Stimulated activated CD4-positive, alpha-beta T cell treated with anti-CD3 and anti-CD28 coated beads, TNF-alpha, amount 100 ng/mL, for 4 hours (primary cell): Measurements from ENCODE around the gene CTSE.
A peak's percentile ranks its signal among the peaks of the same experiment; 100 is the strongest.

Experiments used
- DNase-seq, 3 experiments: peaks; one replicate each; pipeline ENCODE4 v3.0.0-alpha.2; 2020; ENCODE audit warnings: low read depth in 3 of 3

The CTSE gene

DNA sequence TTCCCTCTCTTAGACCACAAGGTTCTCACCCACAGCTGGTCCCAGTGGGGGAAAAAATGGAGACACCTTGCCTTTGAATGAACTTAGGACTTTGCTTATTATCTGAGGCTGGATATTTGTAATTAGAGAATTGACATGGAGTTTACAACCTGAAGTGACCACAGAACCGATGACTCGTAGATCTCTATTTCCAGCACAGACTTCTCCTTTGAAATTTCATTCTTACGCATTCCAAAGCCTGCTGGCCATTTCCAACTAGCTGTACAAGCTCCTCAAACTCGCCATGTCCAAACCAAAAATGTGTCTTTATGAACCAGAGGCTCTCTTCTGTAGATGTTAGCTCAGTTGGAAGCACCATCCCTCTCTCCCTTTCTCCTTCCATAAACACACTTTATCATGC is 32.5 kb downstream of the CTSE start:
- no peak for DNase-seq

DNA sequence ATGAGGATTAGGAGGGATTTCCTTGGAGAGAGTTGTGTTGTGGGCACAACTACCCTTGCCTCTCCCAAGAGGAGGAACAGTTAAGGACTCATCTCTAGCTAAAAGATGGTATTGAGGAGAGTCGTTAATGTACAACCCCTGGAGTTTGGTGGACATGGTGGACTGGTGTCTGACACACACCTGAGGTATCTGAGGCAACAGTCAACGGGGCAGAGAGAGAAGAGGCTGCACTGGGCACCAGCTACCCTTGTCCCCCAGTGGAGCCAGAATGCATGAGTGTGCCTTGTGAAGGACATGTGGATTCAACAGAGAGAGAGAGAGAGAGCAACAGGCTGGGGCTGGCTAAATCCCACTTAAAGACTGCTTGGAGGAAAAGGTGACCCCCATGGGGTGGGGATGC is 33.5 kb downstream of the CTSE start:
- no peak for DNase-seq

DNA sequence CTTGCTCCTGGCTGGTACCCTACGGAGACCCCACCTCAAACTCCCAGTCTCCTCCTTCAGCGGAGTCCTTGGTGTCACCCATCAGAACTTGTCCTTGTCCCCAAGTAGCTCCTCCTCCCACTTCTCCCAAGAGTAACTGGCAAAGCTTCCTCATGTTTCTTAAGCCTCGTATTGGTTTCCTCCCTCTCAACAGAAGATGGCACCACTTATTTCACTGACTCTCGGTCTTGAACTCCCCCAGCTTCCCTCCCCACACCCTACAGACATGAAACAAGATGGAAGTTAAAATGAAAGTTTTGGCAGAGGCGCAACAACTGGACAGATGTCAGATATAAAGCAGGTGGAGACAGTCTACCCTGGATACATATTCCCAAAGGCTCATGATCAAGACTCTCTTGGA is 33.9 kb downstream of the CTSE start:
- DNase-seq: no peak

DNA sequence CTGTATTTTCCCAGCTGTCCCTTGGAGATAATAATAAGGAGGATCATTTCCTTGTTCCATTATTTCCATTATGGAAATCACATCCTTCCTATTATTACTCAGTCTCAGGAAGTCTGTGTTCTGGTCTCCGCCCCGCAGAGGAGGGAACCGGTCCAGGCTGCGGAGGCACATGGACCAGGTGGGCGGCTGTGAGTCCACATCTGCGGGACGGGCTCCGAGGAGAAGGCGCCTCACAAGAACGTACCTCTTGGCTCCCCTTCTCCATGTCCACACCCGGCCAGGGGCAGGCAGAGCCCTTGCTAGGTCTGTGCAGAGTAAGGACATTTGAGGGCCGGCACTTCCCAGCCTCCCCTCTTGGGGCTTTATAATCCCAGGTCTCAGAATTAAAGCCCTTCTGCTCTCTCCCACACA is 35.1 kb downstream of the CTSE start:
- no peak for DNase-seq

DNA sequence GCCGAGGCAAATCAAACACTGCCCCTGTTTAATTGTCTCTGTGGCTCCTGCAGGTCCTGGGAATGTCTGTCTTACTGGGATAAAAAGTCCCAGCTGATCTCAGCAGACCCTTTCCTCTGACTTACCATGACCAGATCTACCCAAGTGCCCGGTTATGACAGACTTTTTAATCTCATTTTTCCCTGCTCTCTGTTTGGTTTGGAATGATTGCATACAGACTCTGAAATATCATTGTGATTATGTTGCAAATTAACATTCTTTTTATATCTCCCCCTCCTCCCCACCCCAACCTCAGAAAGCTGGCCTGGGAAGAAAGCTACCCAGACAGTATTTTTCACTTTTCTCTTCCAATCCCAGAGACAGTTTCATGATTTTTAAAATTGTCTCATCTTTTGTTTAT is 36.8 kb downstream of the CTSE start:
- DNase-seq: no peak

DNA sequence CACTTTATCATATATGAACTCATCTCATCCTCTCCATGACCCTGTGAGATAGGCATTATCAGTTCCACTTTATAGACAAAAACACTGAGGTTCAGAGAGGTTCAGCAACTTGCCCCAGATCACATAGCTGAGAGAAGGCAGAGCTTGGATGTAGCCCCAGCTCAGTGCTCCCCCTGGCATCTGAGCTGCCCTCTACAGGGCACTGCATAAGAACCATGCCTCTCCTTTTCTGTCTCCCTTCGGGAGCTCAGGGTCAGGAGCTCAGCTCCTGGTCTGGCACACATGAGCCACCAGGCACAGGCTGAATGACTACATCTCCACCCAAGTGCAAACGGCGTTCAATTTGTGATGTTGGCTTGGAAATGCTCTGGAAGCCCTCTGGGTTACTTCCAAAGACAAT is 37.4 kb downstream of the CTSE start:
- no peak for DNase-seq

DNA sequence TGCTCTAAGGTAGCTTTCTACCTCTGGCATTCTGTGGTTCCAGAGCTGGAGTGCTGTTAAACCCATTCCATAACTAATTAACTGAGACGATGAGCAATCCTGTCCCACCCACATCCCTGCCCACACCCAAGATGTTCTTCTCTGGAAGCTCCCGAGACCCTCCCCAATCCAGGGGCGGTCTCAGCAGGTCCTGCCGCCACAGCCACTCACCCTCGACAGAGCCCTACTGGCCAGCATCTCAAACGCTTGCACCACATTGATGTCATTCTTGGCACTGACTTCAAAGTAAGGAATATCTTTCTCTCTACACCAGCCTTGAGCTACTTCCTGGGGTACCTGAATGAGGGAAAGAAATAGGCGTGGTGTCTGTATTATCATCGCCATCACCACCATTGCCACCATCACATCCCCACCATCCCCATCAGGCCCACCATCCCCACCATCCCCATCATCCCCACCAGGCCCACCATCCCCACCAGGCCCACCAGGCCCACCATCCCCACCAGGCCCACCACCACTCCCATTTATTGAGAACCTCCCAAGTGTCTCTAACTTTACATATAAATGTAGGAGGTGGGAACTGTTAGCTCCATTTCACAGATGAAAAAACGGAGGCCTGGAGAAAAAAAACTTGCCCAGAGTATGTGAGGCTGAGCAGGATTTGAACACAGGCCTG is 38.2 kb downstream of the CTSE start:
- DNase-seq: no peak

DNA sequence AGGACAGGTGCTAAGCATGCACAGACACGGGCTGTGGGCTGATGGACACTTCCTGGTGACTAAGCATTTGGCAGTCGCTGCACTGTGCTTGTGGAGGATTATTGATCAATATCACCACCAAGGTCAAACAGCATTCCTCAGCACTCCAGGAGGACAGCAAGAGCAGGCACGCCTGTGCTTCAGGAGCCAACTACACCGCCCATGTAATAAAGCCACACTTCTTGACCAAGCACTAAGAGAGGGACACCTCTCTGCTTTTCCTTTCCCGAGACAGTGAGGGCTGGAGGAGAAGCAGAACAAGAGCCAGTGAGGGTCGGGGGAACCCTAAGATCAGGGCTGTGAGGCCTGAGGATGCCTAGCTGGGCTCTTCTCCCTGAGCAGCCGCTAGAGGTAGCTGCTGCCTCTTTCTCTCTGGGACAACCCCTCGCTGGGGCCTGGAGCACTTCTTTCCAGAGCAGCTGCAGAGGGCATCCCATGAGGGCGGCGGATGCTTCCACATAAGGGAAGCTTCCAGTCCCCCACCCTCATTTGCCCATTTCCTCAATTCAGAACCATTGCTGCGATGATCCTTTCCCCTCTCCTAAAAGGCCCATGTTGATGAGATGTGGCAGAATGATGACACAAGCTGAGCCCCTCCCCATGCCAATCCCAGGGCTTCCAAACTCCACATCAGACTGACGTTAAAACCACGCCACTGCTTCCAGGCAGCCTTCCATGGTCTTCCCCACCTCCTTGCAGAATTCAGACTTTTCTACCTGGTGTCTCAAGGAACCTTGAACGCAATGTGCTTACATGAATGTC is 39.6 kb downstream of the CTSE start:
- DNase-seq: no peak

DNA sequence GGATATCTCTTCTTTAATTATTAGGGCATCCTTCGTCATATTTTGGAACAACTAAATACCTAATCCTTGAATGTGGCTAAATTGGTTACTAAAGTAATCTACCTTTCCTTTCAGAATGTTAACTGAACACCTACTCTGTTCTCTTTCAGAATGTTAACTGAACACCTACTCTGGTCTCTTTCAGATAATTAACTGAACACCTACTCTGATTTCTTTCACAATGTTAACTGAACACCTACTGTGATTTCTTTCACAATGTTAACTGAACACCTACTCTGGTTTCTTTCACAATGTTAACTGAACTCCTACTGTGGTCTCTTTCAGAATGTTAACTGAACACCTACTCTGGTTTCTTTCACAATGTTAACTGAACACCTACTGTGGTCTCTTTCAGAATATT is 42.4 kb downstream of the CTSE start:
- no peak for DNase-seq

DNA sequence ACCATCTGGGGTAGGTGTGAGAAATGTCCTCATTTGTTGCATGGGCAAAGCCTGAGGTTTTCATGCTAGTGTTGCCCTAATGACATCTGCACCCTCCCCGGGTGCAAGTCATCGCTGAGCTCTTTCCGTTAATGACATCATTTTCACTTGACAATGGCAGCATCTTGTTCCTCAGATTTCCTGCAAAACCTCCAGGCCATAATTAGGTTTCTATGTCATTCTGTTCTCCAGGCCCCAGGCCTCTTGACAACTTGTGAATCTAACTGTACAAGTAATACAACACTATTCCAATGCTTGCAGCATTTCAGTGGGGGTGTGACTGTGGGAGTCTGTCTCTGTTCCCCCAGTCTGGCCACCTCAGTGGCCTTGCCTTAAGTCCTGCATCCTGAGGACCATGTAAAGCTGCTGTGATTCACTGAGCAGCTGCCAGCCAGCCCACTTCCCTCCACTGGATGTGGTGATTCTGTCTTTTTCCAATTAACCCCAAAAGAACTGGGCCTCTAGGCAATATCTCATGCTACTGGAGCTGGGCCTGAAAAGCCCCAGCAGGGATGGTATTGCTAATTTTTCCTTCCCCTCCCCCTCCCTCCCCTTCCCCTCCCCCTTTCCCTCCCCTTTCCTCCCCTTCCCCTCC is 43.3 kb downstream of the CTSE start:
- no peak for DNase-seq

DNA sequence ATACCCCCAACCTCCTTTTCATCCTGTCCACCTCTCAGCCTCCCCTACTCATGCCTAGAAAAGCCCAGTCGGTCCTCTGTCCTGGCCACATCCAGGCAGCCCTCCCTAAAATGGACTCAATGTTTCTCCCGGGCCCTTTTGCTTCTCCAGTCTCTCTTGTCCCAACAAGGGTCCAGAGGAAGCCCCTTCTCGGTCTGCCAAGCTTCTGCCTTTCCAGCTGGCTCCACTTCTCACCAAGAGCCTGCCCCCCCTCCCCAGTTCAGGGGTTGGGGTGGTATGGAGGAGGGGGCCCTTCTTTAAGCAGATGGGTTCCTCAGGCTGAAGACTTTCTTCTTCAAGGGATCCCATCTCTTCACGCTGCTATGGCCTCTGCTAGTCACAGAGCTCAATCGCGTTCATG is 44.4 kb downstream of the CTSE start:
- no peak for DNase-seq

DNA sequence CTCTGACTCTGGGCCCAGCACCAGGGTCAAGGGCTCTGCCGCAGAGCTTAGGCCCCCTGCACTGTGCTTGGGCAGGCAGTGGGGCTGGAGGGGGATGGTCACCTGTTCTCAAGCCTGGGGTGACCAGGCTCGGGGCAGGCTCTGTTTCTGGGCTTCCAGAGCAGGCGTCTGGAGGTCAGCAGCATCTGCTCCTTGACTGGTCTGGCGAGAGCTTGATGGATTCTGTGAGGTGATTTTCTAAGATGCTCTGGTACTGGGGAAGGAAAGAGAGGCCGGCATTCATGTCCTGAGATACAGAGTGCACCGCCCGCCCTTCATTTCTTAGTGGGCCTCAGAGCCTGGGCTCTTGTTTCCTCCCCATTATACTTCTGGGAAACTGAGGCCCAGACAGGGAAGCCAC is 45.0 kb downstream of the CTSE start:
- no peak for DNase-seq

DNA sequence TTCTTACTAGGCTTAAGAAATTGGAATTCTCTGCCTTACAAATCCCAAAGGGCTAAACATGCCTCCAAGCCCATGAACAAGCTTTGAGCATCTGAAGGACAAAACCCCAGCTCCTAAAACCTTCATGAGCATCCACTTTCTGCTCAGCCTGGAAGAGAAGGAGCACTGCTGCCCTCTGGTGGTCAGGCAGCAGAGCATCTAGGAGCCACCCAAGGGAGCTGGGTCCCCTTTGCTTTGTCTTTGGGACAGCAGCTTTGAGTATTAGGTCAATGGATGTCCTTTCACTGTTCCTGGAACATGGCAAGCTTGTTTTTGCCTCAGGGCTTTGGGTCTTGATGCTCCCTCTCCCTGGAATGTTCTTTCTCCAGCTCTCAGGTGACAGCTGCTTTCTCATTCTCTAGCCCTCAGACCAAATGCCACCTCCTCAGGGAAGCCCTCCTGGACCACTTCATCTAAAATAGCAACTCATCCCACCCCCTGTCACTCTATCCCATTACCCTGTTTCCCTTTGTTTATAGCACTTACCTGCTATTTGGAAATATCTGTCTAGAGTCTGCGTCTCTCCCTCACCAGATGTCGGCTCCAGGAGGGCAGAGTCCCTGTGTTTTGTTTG is 46.2 kb downstream of the CTSE start:
- DNase-seq: peak; percentile 43 to 62 (median 62)

DNA sequence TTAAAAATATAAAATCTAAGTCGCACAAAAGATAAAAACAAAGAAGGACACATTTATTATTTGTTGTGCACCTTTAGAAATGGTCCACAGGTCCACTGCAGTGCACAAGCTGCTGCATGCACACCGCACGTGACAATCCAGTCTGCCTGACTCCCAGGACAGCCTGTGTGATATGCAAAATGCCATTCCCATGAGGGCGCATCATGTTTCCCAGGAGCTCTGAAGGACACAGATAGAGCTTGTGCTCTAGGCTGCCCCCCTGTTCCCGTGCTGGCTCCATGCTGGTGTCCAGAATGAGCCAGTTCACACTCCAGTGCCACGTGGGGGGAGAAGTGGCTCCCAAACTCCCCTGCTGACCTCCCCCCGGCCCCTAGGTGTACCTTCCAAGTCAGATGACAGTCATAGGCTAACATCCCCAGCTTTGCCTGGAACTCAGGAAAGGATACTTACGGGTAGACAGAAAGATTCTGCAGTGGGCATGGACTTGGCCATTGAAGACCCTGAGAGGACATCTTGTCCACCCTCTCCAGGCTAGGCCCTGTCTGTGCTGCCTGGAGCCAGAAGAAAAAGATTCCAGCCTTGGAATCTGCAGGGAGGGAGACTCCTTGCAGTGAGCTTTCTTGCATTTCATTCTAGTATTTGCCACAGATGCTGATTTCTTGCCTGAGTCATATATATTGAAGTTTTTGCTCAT is 46.8 kb downstream of the CTSE start:
- DNase-seq: no peak

DNA sequence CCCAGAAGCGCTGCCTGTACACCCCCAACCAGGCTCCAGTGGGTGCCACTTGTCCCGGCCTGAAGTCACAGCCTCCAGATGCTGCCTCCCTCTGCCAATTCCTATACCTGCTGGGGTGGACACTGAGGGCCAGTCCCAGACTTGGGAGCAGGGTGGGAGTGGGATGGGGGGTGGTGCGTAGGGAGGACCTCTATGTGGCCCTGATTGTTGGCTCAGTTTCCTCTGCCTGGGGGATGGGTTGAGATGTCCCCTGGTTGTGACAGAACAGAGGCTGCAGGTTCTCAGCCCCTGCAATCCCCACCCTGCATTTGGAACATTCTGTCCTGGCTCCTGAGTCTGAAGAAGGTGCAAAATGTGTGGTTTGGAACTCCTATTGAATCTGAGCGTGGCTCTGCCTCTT is 47.7 kb downstream of the CTSE start:
- DNase-seq: no peak

DNA sequence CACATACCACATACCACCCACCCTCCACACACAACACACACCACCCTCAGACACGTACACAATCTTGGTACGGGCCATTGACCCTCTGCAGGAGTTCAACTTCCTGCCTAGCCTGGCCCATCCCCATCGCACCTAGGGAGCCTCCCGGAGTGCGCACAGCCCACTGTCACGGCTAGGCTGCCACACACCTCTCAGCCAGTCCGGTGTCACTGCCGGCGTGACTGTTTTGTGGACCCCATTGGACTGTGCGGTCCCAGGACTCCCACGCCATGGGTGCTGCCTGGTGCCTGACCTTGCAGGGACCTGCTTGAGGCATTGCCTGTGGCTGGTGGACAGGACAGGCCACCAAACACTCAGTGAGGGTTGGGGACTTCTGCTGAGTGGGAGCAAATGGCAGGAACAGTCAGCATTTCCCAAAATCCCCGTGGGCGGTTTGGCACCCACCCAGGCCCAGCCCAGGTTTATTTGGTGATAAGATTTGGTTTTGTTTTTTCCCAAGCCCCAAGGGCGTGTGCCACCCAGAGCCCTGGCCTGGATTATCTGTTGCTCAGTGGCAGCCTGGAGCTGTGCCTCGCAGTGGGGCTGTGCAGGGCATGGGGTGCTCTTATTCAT is 48.2 kb downstream of the CTSE start:
- DNase-seq: no peak

DNA sequence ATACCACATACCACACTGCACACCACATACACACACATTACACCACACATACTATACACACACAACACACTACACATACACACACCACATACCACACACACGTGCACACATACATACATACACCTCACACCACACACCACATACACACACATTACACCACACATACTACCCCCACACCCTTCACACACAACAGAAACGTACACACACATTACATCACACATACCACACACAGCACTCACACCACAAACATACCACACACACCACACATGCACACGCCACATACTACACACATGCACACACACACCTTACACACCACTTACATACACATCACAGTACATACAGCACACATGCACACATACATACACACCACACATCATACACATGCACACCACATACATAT is 49.0 kb downstream of the CTSE start:
- DNase-seq: no peak

DNA sequence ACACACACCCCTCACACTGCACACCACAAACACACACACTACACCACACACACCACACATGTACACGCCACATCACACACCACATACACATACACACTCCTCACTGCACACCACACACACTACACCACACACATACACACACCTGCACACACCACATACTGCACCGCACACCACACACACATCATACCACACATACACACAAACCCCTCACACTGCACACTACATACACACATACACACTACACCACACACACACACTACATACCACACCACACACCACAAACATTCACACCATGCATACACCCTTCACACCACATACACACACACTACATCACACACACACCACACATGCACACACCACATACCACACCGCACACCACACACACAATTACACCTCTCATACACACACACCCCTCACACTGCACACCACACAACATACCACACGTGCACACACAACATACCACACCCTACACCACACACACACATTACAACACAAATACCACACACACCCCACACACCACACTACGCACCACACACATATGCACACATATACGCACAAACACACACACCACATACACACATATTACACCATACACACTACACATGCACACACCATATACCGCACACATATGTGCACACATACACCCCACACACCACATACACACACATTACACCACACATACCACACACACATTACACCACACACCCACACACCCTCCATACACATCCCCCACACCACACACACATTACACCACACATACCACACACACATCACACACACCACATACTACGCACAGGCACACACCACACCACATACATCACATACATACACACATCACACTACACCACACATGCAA is 50.1 kb downstream of the CTSE start:
- no peak for DNase-seq

DNA sequence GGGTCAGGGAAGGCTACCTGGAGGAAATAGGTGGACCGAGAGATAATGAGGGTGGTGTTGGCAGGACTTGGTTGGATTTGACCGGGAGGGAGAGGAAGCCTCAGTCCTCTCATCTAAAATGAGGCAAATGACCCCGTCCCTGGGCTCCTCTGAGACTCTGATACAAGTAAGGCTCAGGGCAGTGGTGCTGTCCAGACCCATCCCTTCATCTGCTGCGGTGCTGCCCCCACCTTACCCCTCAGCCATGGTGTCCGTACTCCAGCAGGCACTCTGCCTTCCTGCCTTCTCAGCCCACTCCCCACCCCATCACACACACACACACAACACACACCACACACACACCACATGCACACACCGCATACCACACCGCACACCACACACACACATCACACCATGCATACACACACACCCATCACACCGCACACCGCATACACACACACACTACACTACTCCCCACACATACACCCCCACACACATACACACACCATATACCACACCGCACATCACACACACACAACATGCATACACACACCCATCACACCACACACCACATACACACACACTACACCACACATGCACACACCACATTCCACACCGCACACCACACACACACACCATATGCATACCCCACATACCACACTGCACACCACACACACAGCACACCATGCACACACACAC is 51.1 kb downstream of the CTSE start:
- no peak for DNase-seq

DNA sequence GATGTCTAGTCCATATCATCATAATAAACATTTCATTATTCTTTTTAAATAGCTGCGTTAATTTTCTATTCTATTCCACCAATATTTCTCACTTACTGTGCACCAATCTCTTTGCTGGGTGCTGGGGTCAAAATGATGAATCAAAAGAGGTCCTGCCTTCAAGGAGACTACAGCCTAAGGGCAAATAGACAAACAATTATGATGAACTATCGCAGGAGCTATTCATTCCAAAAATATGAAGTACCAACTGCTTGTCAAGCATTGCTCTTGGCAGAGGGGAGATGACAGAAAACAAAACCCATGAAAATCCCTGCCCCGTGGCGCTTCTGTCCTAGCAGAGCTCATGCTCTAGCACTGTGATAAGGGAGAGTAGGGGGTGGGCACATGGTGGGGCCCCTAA is 51.6 kb downstream of the CTSE start:
- no peak for DNase-seq
